Small intestine (tissue), 7 donors: Measurements from ENCODE around the gene RBM15B. TPM values are rescaled to one million over a fixed set of nuclear protein-coding genes. Genes with fewer than 3 reads are reported as not detected.

Experiments used
- DNase-seq, 2 donors: peaks; one replicate each; pipeline versions ENCODE4 v3.0.0 to v3.0.0-alpha.2; 2013
- FAIRE-seq: peaks from 2 replicates; lab custom pipeline; 2012; peaks lifted over from hg19 to GRCh38; lab: Jason Lieb, UNC
- H3K27ac ChIP-seq, 3 donors: one replicate each; pipeline ENCODE4 v1.5.1; 2013; ENCODE audit warnings: low read length in 2 of 3, mild to moderate bottlenecking in 2 of 3, control low read depth in 1 of 3, inconsistent platforms in 1 of 3, low read depth in 1 of 3, moderate library complexity in 1 of 3
- H3K27me3 ChIP-seq, 3 donors: one replicate each; pipeline ENCODE4 v1.6.1; 2013; ENCODE audit warnings: low read length in 3 of 3, inconsistent platforms in 1 of 3; ENCODE audit not compliant: control insufficient read depth in 3 of 3, insufficient read depth in 3 of 3
- H3K36me3 ChIP-seq, 3 donors: one replicate each; pipeline ENCODE4 v1.6.1; 2013; ENCODE audit warnings: low read length in 3 of 3, inconsistent platforms in 1 of 3, low read depth in 1 of 3, mild to moderate bottlenecking in 1 of 3, moderate library complexity in 1 of 3; ENCODE audit not compliant: control insufficient read depth in 3 of 3, insufficient read depth in 2 of 3
- H3K4me1 ChIP-seq, 3 donors: one replicate each; pipeline ENCODE4 v1.6.1; 2013; ENCODE audit warnings: low read length in 2 of 3, inconsistent platforms in 1 of 3, low read depth in 1 of 3, mild to moderate bottlenecking in 1 of 3, moderate library complexity in 1 of 3; ENCODE audit not compliant: control insufficient read depth in 3 of 3, insufficient read depth in 2 of 3
- H3K4me3 ChIP-seq, 3 donors: one replicate each; pipeline ENCODE4 v1.5.1; 2013; ENCODE audit warnings: low read length in 3 of 3, control low read depth in 1 of 3, inconsistent platforms in 1 of 3, low read depth in 1 of 3, mild to moderate bottlenecking in 1 of 3, moderate library complexity in 1 of 3
- H3K9me3 ChIP-seq, 2 donors: one replicate each; pipeline ENCODE4 v1.6.1; 2013; ENCODE audit warnings: low read depth in 1 of 2, low read length in 1 of 2; ENCODE audit not compliant: control insufficient read depth in 2 of 2, insufficient read depth in 1 of 2
- WGBS, 3 donors: extraction: QIAGEN DNeasy Blood & Tissue Kit; methylation state at CpG; one replicate each; pipeline ENCODE4 v1.1.7; 2013; 5-methylcytosine and 5-hydroxymethylcytosine counted together
- polyA plus RNA-seq, 4 donors: library from polyadenylated mRNA; stranded (reverse) in 3 of 4; unstranded in 1 of 4; fragments of 200-250 nt in 3 of 4; fragments of 120-200 nt in 1 of 4; gene quantifications; one replicate each; pipeline versions ENCODE4 v1.2.1 to v1.2.3, GENCODE V29; 2013
- donor health status: healthy with polysubstance abuse.
- donor health status: control.
- donor health status: control.
- donor health status: Bipolar disorder and iron deficiency.
- donor health status: healthy.

RBM15B gene
- polyA plus RNA-seq, 4 donors: 8.9 to 23.3 (median 14.0) TPM

DNA sequence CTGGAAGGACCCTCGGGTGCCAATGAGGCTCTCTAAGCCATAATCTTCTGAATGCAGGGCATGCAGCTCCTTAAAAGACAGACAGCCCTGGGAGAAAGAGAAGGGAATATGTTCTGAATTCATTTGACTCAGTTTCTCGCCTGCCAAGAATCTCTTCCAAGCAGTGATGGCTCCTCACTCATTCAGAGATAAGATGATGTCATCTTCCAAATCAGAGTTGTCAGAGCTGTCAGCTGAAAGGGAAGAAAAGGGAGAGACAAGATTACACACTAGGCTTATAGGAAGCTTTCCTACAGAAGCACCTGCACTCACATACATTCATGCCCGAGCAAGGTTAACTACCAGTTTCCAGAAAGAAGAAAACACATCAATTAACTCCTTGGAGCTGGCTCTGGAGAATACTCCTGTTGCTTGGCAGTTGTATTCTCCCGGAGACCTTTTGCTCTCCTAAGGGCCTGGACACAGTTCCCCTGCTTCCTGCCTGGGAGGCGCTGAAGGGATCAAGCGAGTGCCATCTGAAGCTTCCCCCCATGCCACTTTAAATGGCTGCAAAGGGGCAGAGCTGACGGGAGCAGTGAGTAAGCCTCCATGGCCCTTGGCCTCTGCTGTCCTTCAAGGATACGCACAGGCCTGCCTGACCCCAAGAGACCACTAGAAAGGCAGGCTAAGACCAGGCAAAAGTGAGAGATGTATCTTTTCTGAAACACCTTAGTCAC, 7.7 kb downstream of the RBM15B start:
- 73 to 84% (median 77%) methylated on average over 8 of the region's 8 CpGs for WGBS, 3 donors
- no peak overlapping the region for H3K27ac ChIP-seq
- peaks cover 2 to 71% (median 20%) of the 10 kb centered on the region in 3 donors for H3K36me3 ChIP-seq
- FAIRE-seq (no peak), DNase-seq (no peak)
- H3K4me3 ChIP-seq: no peak overlapping the region
- peaks cover 0 to 9% (median 0%) of the 10 kb centered on the region in 3 donors for H3K4me1 ChIP-seq
- no peaks in the 10 kb centered on the region for H3K27me3 ChIP-seq
- H3K9me3 ChIP-seq: peaks cover 0 to under 1% of the 10 kb centered on the region in 2 donors

DNA sequence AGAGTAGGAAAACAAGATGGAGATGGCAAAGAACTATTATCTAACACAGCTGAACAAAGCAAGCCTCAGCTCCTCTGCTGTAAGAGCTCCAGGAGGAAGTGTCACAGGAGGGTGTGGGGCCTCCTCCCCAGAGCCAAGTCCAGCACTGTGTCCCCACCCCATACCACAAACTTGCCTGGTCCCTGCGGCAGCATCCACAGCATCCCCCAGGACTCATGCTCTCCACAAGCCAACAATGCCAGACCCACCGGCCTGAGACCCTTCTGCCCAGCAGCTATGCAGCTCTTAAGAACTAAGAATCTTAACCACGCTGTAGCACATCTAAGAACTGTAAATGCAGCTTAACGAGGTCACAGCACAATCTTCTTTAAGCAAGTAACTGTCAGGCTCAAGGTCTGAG, 9.1 kb downstream of the RBM15B start:
- H3K9me3 ChIP-seq: no peaks in the 10 kb centered on the region
- DNase-seq: peak in 1 of 2 donors; percentile 39
- no peak for FAIRE-seq
- no peaks in the 10 kb centered on the region for H3K4me1 ChIP-seq
- H3K36me3 ChIP-seq: peaks cover 2 to 59% (median 19%) of the 10 kb centered on the region in 3 donors
- H3K4me3 ChIP-seq: no peak overlapping the region
- no peak overlapping the region for H3K27ac ChIP-seq
- 76 to 91% (median 84%) methylated on average over 4 of the region's 4 CpGs for WGBS, 3 donors
- no peaks in the 10 kb centered on the region for H3K27me3 ChIP-seq

DNA sequence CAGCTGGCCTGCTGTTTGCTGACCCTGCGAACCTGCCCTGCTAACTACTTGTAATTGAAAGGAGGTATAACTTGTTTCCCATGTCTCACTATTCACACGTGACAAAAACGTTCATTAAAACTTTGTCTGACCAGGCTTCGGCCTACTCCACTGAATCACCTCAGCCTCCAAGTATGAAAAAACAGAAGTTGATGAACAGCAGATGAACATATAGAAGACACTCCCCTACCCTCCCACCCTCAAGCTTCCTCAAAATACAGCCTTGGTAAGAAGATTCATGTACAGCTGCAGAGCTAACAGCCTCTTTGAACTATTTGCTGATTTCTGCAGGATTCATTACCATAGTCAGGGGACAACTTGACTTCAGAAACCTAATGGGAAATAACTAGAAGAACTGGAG, 10.7 kb downstream of the RBM15B start:
- Histone ChIP-seq H3K27ac (no peak overlapping the region), H3K9me3 (no peaks in the 10 kb centered on the region), H3K36me3 (peaks cover 2 to 47% (median 17%) of the 10 kb centered on the region in 3 donors), H3K27me3 (no peaks in the 10 kb centered on the region), H3K4me1 (no peaks in the 10 kb centered on the region), H3K4me3 (no peak overlapping the region)
- WGBS, 3 donors: 88 to 94% (median 88%) methylated on average over 4 of the region's 4 CpGs
- FAIRE-seq (no peak), DNase-seq (no peak)

DNA sequence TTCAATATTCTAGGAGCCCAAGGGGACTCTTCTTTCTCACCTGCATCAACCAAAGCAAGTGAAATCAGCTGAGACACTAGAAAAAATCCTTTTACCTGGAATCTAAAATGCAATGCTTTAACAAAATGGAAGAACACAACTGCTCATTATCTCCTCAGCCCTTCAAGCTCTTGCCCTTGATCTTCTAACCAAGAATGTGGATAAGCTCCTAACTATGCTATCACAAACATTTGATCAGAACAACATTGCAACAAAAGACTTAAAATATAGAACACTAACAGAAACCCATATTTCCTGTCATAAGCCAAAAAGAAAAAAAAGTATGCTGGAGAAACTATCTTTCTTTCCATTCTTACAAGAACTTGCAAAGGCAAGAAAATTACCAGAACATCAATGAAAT, 12.6 kb downstream of the RBM15B start:
- H3K9me3 ChIP-seq: no peaks in the 10 kb centered on the region
- no peak for FAIRE-seq
- H3K4me1 ChIP-seq: no peaks in the 10 kb centered on the region
- no peak for DNase-seq
- peaks cover 2 to 38% (median 17%) of the 10 kb centered on the region in 3 donors for H3K36me3 ChIP-seq
- H3K27ac ChIP-seq: no peak overlapping the region
- no peak overlapping the region for H3K4me3 ChIP-seq
- no peaks in the 10 kb centered on the region for H3K27me3 ChIP-seq

DNA sequence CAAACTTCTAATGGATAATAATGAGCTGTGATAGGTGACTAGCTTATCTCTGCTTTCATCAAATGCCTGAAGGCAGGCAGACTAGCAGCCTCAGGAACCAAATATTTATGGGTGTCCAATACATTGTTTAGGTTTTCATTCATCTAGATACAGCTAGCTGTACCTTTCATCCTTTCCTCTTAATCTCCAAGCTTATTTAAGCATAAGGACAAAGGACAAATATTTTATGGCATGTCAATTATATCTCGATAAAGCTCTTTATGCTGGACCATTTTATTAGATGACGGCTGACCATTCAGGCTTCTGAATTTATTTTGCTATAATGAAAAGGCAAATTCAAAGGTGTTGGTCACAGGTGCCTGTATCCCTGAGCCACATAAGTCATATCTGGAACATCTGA, 16.9 kb downstream of the RBM15B start:
- DNase-seq: peak in 1 of 2 donors; percentile 54
- no peak for FAIRE-seq
- Histone ChIP-seq H3K4me1 (no peaks in the 10 kb centered on the region), H3K36me3 (peaks cover 5 to 31% (median 20%) of the 10 kb centered on the region in 3 donors), H3K27ac (no peak overlapping the region), H3K4me3 (no peak overlapping the region), H3K9me3 (no peaks in the 10 kb centered on the region), H3K27me3 (no peaks in the 10 kb centered on the region)
- 17 to 69% (median 39%) methylated on average over 2 of the region's 2 CpGs for WGBS, 3 donors

DNA sequence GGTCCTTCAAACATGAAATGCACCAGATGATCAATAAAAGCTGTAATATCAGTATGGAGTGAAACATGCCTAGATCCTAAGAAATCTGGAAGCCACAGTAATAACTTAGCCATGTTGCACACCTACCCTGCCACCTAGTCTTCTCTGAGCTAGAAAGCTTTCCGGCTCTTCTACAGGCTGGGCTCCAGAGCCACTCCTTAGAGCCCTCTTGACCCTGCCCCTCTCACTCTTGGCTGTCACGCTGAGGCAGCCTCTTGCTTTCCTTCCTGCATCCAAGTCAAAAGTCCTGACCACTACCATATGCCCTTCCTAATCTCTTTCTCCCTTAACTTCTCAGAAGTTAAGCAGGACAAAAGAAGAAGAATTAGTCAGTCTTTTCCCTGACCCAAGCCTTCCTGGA, 17.7 kb downstream of the RBM15B start:
- WGBS, 3 donors: 30 to 65% (median 40%) methylated on average over 2 of the region's 2 CpGs
- peaks cover 7 to 26% (median 19%) of the 10 kb centered on the region in 3 donors for H3K36me3 ChIP-seq
- no peak for FAIRE-seq

DNA sequence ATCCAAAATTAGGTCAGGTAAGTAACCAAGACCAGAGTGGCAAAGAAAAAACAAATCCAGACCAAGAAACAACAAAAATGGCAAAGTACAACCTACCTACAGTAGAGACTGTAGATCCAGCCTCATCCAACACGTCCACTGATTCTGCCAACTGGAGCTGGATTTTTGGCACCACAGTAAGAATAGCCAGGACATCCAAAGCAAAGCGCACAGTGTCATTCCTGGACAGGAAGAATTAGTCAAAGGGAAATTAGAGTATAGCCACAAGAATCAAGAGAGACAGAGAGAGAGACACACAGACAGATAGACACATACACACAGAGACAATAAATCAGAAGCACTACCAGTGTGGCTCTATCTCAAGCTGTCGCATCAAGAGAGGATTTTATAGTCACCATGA, 31.1 kb downstream of the RBM15B start:
- H3K4me3 ChIP-seq: no peak overlapping the region
- WGBS, 3 donors: 95 to 97% (median 97%) methylated on average over 3 of the region's 3 CpGs
- H3K27ac ChIP-seq: no peak overlapping the region
- H3K36me3 ChIP-seq: peaks cover under 1 to 38% (median 13%) of the 10 kb centered on the region in 3 donors
- no peak for FAIRE-seq
- H3K27me3 ChIP-seq: no peaks in the 10 kb centered on the region
- H3K9me3 ChIP-seq: no peaks in the 10 kb centered on the region
- no peak for DNase-seq
- H3K4me1 ChIP-seq: no peaks in the 10 kb centered on the region

More for the DNA sequence above, 17.7 kb downstream of the RBM15B start:
- no peak overlapping the region for H3K4me3 ChIP-seq
- H3K9me3 ChIP-seq: no peaks in the 10 kb centered on the region
- DNase-seq: no peak
- H3K27ac ChIP-seq: no peak overlapping the region
- no peaks in the 10 kb centered on the region for H3K4me1 ChIP-seq
- no peaks in the 10 kb centered on the region for H3K27me3 ChIP-seq

DNA sequence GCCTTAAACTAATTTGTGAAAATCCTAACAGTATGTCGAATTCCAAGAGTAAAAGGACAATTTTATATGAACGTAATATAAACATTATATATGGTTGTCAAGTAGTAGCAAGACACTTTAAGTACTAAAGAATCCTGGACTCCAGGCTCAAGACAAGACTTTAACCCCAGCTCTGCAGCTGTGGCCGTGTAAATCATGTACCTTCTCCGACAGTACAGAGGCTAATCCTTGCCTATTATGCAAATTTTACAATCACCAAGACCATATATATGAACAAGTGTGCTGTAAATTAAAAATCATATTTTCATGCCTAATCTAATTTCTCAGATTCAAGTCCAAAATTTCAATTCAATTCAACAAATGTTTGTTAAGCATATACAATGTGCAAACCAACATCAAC, 35.8 kb downstream of the RBM15B start:
- Histone ChIP-seq H3K27me3 (no peaks in the 10 kb centered on the region), H3K36me3 (peaks cover 2 to 35% (median 12%) of the 10 kb centered on the region in 3 donors), H3K27ac (no peak overlapping the region), H3K9me3 (no peaks in the 10 kb centered on the region), H3K4me1 (no peaks in the 10 kb centered on the region), H3K4me3 (no peak overlapping the region)
- FAIRE-seq (no peak), DNase-seq (peak; percentile 3 to 59)
- WGBS, 3 donors: 49 to 65% (median 58%) methylated on average over 4 of the region's 4 CpGs
